Measurements from ENCODE around the gene BCAN.

Gene BCAN, protein sequence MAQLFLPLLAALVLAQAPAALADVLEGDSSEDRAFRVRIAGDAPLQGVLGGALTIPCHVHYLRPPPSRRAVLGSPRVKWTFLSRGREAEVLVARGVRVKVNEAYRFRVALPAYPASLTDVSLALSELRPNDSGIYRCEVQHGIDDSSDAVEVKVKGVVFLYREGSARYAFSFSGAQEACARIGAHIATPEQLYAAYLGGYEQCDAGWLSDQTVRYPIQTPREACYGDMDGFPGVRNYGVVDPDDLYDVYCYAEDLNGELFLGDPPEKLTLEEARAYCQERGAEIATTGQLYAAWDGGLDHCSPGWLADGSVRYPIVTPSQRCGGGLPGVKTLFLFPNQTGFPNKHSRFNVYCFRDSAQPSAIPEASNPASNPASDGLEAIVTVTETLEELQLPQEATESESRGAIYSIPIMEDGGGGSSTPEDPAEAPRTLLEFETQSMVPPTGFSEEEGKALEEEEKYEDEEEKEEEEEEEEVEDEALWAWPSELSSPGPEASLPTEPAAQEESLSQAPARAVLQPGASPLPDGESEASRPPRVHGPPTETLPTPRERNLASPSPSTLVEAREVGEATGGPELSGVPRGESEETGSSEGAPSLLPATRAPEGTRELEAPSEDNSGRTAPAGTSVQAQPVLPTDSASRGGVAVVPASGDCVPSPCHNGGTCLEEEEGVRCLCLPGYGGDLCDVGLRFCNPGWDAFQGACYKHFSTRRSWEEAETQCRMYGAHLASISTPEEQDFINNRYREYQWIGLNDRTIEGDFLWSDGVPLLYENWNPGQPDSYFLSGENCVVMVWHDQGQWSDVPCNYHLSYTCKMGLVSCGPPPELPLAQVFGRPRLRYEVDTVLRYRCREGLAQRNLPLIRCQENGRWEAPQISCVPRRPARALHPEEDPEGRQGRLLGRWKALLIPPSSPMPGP

DNA sequence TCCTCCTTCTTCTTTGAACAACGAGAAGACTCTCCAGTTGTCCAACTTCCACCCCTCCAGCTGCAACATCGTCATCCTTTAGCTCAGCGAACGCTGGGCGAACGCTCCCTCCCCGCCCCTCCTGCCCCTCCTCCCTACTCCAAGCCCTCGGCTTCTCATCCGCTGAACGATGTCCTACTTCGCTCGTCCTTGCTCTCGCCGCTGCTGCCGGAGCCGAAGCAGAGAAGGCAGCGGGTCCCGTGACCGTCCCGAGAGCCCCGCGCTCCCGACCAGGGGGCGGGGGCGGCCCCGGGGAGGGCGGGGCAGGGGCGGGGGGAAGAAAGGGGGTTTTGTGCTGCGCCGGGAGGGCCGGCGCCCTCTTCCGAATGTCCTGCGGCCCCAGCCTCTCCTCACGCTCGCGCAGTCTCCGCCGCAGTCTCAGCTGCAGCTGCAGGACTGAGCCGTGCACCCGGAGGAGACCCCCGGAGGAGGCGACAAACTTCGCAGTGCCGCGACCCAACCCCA, at the start of gene BCAN:
Gene BCAN, plus strand, starts transcription at position 357 of the 504 bp plus-strand sequence. CDS start 3,938 bp downstream, outside the sequence.
- DNase-seq (ENCODE audit: low spot score in 2 of 2), result no peak
- H3K4me1 Mint-ChIP-seq, result peaks cover 20% of the 10 kb centered on the region
- peaks cover 4% of the 10 kb centered on the region for H3K36me3 Mint-ChIP-seq (ENCODE audit: insufficient read depth)
- H3K4me3 Mint-ChIP-seq, result peak within 1 kb of the TSS; percentile 46
- H3K27ac Mint-ChIP-seq (ENCODE audit: low read depth), result no peak within 1 kb of the TSS
- peaks cover 94% of the 10 kb centered on the region for H3K27me3 Mint-ChIP-seq
- peak; percentile 26 for ATAC-seq (replicated peaks; ENCODE audit: extremely low read depth, poor library complexity, severe bottlenecking)
- no peaks in the 10 kb centered on the region for H3K9me3 Mint-ChIP-seq

DNA sequence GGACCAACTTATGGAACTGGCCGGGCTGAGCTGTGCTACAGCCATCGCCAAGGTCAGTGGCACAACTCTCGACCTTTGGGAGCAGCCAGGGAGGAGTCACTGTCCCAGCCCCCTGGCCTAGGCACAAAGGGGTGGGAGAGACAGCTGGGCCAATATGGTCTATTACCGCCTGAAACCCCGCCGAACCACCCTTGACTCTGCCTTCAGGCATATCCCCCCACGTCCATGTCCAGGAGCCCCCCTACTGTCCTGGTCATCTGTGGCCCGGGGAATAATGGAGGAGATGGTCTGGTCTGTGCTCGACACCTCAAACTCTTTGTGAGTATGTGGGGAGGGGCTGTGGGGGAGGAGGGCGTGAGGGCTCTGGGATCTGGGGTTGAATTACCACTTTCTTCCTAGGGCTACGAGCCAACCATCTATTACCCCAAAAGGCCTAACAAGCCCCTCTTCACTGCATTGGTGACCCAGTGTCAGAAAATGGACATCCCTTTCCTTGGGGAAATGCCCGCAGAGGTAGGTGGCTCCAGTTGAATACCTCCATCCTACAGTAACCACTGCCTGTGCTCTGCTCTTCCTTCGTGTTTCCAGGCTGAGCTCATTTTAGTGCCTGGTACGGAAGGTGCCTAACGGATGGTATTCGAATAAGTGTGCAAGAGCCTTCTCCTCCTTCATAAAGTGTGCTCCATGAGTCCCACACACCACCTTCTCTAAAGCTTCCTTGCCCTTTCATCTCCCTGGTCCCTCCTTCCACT, 49.6 kb upstream of the BCAN start:
- Mint-ChIP-seq H3K4me3 (peak overlapping the region; percentile 76), H3K27ac (ENCODE audit: low read depth) (peak overlapping the region; percentile 76), H3K9me3 (no peaks in the 10 kb centered on the region), H3K36me3 (ENCODE audit: insufficient read depth) (peaks cover 21% of the 10 kb centered on the region), H3K27me3 (no peaks in the 10 kb centered on the region), H3K4me1 (peaks cover 23% of the 10 kb centered on the region)
- ATAC-seq (replicated peaks; ENCODE audit: extremely low read depth, poor library complexity, severe bottlenecking) (no peak), DNase-seq (ENCODE audit: low spot score in 2 of 2) (no peak)

DNA sequence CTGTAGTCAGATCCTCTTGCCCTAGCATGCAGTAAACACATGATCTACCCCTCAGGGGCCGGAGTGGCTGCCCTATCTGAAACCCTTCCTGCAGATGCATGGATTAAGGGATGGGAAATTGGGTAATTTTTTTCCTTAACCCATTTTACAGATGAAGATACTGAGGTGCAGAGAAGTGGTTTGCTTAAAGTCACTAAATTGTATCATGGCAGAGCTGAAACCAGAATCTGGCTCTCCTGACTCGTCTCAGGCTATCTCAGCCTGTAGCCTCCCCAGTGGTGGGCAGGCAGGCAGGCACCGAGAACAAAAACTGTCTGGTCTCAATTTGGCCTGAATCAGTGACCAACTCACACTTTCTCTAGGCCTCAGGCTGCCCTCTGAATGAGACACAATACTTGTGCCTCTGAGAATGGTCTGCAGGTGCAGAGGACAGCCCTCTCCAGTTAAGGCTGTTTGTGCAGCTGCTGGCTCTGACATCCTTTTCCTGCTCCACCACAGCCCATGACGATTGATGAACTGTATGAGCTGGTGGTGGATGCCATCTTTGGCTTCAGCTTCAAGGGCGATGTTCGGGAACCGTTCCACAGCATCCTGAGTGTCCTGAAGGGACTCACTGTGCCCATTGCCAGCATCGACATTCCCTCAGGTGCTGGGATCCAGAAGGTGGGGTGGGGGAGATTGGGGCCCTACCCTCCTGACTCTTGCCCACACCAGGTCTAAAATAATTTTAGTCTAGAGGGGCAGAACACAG, 48.8 kb upstream of the BCAN start:
- ATAC-seq (replicated peaks; ENCODE audit: extremely low read depth, poor library complexity, severe bottlenecking), result no peak
- DNase-seq (ENCODE audit: low spot score in 2 of 2), result no peak
- no peaks in the 10 kb centered on the region for H3K27me3 Mint-ChIP-seq
- H3K9me3 Mint-ChIP-seq, result no peaks in the 10 kb centered on the region
- H3K4me3 Mint-ChIP-seq, result peak overlapping the region; percentile 76
- peak overlapping the region; percentile 76 for H3K27ac Mint-ChIP-seq (ENCODE audit: low read depth)
- H3K4me1 Mint-ChIP-seq, result peaks cover 23% of the 10 kb centered on the region
- H3K36me3 Mint-ChIP-seq (ENCODE audit: insufficient read depth), result peaks cover 23% of the 10 kb centered on the region

DNA sequence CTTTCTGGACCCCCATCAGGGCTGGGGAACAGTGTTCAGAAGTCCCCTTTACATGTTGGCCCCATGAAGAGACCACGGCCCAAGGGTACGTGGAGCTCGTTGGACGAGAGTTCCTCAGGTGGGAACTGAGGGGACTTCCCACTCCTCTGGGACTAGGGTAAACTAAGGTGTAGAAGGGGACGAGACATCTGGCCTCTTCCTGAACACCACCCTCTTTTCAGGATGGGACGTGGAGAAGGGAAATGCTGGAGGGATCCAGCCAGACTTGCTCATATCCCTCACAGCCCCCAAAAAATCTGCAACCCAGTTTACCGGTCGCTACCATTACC, 48.3 kb upstream of the BCAN start:
- ATAC-seq (replicated peaks; ENCODE audit: extremely low read depth, poor library complexity, severe bottlenecking) (no peak), DNase-seq (ENCODE audit: low spot score in 2 of 2) (no peak)
- Mint-ChIP-seq H3K4me1 (peaks cover 28% of the 10 kb centered on the region), H3K4me3 (no peak overlapping the region), H3K36me3 (ENCODE audit: insufficient read depth) (peaks cover 27% of the 10 kb centered on the region), H3K27me3 (no peaks in the 10 kb centered on the region), H3K9me3 (no peaks in the 10 kb centered on the region), H3K27ac (ENCODE audit: low read depth) (no peak overlapping the region)

DNA sequence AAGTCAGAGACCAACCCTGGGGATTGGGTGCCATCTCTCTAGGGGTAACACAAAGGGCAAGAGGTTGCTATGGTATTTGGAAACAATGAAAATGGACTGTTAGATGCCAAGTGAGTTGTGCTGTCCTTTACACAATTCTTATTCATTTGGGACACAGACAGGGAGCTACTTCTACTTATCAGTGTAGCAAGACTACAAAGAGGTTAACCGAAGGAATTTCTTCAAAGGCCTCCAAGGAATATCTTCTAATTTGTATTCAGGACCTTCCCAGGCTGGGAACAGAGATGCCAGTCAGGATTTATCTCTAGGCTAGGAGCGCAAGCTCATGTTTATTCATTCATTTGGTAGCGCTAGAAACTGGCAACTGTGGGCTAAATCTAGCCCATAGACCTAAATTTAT, 47.7 kb upstream of the BCAN start:
- DNase-seq (ENCODE audit: low spot score in 2 of 2) (no peak), ATAC-seq (replicated peaks; ENCODE audit: extremely low read depth, poor library complexity, severe bottlenecking) (no peak)
- Mint-ChIP-seq H3K27me3 (no peaks in the 10 kb centered on the region), H3K4me1 (peaks cover 30% of the 10 kb centered on the region), H3K9me3 (no peaks in the 10 kb centered on the region), H3K36me3 (ENCODE audit: insufficient read depth) (peaks cover 28% of the 10 kb centered on the region), H3K27ac (ENCODE audit: low read depth) (no peak overlapping the region), H3K4me3 (no peak overlapping the region)

DNA sequence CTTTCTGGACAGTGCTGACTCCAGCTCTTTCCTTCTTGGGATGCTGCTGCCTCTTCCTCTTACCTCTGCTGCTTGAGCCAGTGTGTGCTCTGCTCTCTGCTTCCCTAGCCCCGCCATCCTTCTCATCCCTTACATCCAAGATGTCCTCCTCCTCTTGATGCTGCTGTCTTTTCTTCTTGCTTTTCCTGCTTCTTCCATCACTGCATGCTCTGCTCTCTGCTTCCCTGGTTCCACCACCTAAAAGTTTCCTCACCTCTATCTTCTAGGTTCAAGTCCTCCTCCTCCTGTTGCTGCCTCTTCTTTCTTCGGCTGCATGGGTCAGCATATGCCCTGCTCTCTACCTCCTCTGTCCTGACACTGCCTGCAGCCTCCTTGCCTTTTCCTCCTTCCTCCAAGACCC, 46.9 kb upstream of the BCAN start:
- Mint-ChIP-seq H3K9me3 (no peaks in the 10 kb centered on the region), H3K36me3 (ENCODE audit: insufficient read depth) (peaks cover 28% of the 10 kb centered on the region), H3K27me3 (no peaks in the 10 kb centered on the region), H3K4me1 (peaks cover 30% of the 10 kb centered on the region), H3K4me3 (no peak overlapping the region), H3K27ac (ENCODE audit: low read depth) (peak overlapping the region; percentile 1)
- ATAC-seq (replicated peaks; ENCODE audit: extremely low read depth, poor library complexity, severe bottlenecking) (no peak), DNase-seq (ENCODE audit: low spot score in 2 of 2) (no peak)

DNA sequence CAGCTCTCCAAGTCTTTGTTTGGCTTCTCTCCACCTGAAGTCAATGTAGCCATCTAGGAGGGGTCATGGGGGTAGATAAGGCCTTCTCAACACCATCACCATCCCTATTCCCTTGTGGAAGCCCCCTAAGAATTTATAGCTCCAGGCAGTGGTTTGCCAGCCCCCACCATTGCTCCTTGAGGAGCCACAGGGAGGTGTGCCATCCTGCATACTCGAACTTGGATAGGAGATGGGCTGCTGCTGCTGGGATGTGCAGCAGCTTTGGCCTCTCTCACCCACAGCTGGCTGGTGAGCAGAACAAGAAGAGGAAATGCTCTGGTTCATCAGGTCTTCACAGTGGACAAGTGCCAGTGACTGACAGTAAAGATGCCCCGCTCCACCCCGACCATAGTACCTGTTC, 45.5 kb upstream of the BCAN start:
- no peak for DNase-seq (ENCODE audit: low spot score in 2 of 2)
- H3K4me3 Mint-ChIP-seq, result no peak overlapping the region
- ATAC-seq (replicated peaks; ENCODE audit: extremely low read depth, poor library complexity, severe bottlenecking), result no peak

DNA sequence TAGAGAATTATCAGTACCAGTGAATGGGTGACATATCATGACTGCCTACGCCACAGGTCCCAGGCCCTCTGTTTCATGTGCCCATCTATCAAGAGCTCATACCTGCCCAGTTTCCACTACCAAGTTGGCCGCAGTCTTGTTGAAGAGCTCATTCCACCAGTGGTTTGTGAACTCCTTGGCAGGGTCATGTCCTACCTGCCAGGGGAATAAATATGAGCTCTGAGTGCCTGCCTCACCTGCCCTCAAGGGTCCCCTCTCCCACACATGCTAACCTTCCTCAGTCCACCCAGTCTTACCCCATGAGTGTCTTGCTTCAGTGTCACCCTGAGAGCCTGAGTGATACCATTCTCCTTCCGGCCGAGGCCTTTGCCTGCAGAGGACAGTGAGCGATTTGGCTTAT, 43.8 kb upstream of the BCAN start:
- Mint-ChIP-seq H3K27ac (ENCODE audit: low read depth) (no peak overlapping the region), H3K4me1 (peaks cover 33% of the 10 kb centered on the region), H3K4me3 (no peak overlapping the region), H3K36me3 (ENCODE audit: insufficient read depth) (peaks cover 30% of the 10 kb centered on the region), H3K27me3 (no peaks in the 10 kb centered on the region), H3K9me3 (no peaks in the 10 kb centered on the region)
- ATAC-seq (replicated peaks; ENCODE audit: extremely low read depth, poor library complexity, severe bottlenecking) (no peak), DNase-seq (ENCODE audit: low spot score in 2 of 2) (no peak)

More for the DNA sequence above, 45.5 kb upstream of the BCAN start:
- peaks cover 32% of the 10 kb centered on the region for H3K4me1 Mint-ChIP-seq
- H3K36me3 Mint-ChIP-seq (ENCODE audit: insufficient read depth), result peaks cover 31% of the 10 kb centered on the region
- H3K27me3 Mint-ChIP-seq, result no peaks in the 10 kb centered on the region
- no peaks in the 10 kb centered on the region for H3K9me3 Mint-ChIP-seq
- no peak overlapping the region for H3K27ac Mint-ChIP-seq (ENCODE audit: low read depth)

DNA sequence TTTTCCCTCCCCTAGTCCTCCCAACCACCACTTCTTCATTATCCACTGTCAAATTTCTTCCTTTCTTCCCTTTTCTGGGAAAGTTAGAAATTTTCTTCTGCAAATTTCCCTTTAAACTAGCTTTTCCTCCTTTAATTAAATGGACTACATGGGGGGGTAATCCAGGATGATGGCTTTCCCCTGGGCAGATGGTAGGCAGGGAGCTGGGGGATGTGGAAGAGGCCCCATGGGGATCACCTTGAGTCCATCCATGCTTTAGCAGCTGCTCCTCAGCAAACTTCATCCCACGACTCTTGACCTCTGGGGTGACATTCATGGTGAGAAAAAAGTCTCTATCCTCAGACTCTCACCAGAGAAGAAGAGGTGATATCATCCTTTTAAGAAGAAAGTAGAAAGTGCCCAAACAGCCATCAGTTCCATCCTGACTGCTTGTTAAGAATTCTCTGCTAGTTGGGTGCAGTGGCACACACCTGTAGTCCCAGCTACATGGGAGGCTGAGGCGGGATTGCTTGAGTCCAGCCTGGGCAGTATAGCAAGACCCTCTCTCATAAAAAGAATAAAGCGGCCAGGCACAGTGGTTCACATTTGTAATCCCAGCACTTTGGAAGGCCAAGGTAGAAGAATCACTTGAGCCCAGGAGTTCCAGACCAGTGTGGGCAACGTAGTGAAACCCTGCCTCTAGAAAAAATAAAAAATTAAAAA, 43.0 kb upstream of the BCAN start:
- no peaks in the 10 kb centered on the region for H3K9me3 Mint-ChIP-seq
- no peaks in the 10 kb centered on the region for H3K27me3 Mint-ChIP-seq
- DNase-seq (ENCODE audit: low spot score in 2 of 2) (no peak), ATAC-seq (replicated peaks; ENCODE audit: extremely low read depth, poor library complexity, severe bottlenecking) (no peak)
- H3K36me3 Mint-ChIP-seq (ENCODE audit: insufficient read depth), result peaks cover 28% of the 10 kb centered on the region
- peaks cover 33% of the 10 kb centered on the region for H3K4me1 Mint-ChIP-seq
- no peak overlapping the region for H3K4me3 Mint-ChIP-seq
- H3K27ac Mint-ChIP-seq (ENCODE audit: low read depth), result no peak overlapping the region

DNA sequence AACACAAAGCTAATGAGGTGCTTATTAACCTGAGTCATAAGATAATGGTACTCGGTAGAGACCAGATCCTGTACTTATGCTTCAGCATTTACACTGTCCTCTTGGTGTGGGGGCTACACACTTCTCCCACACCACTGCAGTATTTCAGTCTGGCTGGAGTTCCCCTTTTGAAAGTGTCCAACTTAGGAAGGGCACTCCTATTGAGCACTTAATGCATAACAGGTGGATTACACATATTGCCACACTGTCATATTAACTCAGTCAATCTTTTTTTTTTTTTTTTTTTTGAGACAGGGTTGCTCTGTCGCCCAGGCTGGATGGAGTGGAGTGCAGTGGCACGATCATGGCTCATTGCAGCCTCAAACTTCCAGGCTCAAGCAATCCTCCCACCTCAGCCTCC, 42.1 kb upstream of the BCAN start:
- H3K4me1 Mint-ChIP-seq, result peaks cover 32% of the 10 kb centered on the region
- H3K27ac Mint-ChIP-seq (ENCODE audit: low read depth), result no peak overlapping the region
- H3K36me3 Mint-ChIP-seq (ENCODE audit: insufficient read depth), result peaks cover 25% of the 10 kb centered on the region
- ATAC-seq (replicated peaks; ENCODE audit: extremely low read depth, poor library complexity, severe bottlenecking), result peak; percentile 68
- no peaks in the 10 kb centered on the region for H3K9me3 Mint-ChIP-seq
- no peak for DNase-seq (ENCODE audit: low spot score in 2 of 2)
- H3K27me3 Mint-ChIP-seq, result no peaks in the 10 kb centered on the region
- no peak overlapping the region for H3K4me3 Mint-ChIP-seq

DNA sequence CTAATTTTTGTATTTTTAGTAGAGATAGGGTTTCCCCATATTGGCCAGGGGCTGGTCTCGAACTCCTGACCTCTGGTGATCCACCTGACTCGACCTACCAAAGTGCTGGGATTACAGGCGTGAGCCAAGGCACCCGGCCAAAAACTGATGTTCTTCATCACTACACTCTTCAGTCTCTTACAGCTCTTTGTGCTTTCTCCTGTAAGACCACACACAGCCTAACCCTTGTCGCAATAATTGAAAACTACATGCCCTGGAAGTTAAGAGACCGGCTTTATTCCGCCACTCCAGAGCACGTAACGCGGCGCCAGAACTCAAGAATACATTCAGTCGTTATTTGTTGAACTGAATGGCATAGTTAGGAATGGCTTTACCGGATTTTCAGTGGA, 41.2 kb upstream of the BCAN start:
- no peaks in the 10 kb centered on the region for H3K27me3 Mint-ChIP-seq
- peak; percentile 26 for ATAC-seq (replicated peaks; ENCODE audit: extremely low read depth, poor library complexity, severe bottlenecking)
- H3K4me3 Mint-ChIP-seq, result peak overlapping the region; percentile 88
- H3K4me1 Mint-ChIP-seq, result peaks cover 26% of the 10 kb centered on the region
- peaks cover 20% of the 10 kb centered on the region for H3K36me3 Mint-ChIP-seq (ENCODE audit: insufficient read depth)
- H3K27ac Mint-ChIP-seq (ENCODE audit: low read depth), result peak overlapping the region; percentile 94
- H3K9me3 Mint-ChIP-seq, result no peaks in the 10 kb centered on the region
- no peak for DNase-seq (ENCODE audit: low spot score in 2 of 2)

All from central memory CD8-positive, alpha-beta T cell (primary cell).